Fibroblast of skin of left biceps (primary cell): ENCODE data around the gene OR2A1.
"Not testable (repeated sequence)": the region's sequence is repeated elsewhere in the genome, so short reads cannot be mapped to it uniquely, and the experiment has no call there.

ENCODE experiments used
- DNase-seq, 2 experiments: peaks; one replicate each; pipeline ENCODE4 v3.0.0-alpha.2; 2013; ENCODE audit warnings: low read depth in 2 of 2

Gene OR2A1, protein sequence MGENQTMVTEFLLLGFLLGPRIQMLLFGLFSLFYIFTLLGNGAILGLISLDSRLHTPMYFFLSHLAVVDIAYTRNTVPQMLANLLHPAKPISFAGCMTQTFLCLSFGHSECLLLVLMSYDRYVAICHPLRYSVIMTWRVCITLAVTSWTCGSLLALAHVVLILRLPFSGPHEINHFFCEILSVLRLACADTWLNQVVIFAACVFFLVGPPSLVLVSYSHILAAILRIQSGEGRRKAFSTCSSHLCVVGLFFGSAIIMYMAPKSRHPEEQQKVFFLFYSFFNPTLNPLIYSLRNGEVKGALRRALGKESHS

DNA sequence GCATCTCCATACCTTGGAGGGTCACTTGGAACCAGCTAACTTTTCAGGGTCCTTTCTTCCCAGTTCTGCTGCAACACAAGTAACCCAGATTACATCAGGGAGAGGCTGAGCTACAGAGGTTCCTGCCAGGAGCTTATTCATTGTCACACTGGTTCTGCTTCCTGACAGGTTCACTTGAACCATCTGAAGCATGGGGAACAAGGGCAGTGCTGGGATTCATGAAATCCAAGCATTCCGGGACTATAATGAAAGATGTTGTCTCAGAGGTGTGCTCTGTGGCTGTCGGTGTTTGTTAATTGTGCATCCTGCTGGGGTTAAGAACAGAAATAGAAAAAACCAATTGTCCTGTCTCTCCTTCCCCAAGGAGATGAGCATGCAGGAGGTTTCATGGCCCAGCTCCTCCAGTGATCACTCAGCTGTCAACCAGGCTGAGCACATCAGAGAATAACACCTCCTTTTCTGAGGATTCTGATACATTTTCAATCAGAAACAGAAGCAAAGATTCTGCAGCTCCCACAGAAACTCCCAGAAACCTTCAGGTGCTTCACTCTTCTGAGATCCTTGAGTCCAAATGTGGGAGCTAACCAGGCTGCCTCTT is at the start of gene OR2A1:
OR2A1 (plus strand) TSS at position 548 of the 598 bp plus-strand sequence. CDS start 5,706 bp downstream, outside the sequence.
- DNase-seq = not testable (repeated sequence)

DNA sequence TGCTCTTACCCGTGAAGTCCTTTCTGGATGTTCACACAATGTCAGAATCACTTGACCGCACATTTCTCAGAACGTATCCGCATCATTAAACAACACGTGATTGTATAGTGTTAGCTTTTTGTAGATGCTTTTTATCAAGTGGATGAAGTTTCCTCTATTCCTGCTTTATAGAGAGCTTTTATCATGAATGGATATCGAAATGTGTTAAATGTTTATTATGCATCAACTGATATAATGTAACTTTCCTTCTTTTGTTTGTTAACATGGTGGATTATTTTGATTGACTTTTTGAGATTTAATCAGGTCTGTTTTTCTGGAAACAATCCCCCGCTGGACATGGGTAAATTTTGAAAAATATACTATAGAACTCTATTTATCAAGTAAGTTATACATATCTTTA is 47.5 kb upstream of the OR2A1 start, which contains the start of gene OR2A7:
OR2A7 (minus strand) TSS at position 101 of the 400 bp plus-strand sequence. CDS start 5,164 bp downstream, outside the sequence.
- DNase-seq = not testable (repeated sequence)

DNA sequence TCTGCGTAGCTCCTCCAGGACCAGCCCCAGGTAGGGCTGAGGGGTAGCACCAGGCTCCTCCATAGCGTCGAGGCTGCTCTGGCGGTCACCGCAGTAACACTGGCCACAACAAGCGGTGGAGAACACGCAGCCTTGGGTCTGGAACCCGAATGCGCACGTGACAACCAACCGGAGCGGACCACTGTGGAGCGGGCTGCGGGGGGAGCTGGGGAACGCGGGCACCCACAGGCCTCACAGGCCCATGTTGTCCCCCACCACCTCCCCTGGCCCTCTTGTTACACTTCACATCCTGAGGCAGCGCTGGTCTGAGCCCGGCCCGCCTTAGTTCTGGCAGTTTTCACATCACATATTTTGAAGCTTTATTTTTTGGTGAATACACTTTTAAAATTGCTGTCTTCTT is 43.0 kb upstream of the OR2A1 start, which contains the start of gene CTAGE8:
CTAGE8 (minus strand) TSS at position 101 of the 400 bp plus-strand sequence; CDS start at position 63, 38 bp downstream.
- DNase-seq = not testable (repeated sequence)

DNA sequence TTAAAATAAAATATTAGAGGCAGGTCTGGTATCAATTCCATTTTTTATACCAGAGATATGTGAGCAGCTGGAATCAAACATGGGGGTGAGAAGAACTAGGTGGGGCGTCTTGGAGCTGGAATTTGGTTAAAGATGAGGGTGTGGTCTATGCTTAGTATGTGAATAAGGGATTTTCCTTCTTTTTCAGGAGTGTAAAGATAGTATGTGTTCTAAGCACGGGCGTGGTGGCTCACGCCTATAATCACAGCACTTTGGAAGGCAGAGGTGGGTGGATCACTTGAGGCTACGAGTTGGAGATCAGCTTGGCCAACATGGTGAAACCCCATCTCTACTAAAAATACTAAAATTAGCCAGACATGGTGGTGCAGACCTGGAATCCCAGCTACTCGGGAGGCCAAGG is 36.9 kb upstream of the OR2A1 start:
- DNase-seq = not testable (repeated sequence)

DNA sequence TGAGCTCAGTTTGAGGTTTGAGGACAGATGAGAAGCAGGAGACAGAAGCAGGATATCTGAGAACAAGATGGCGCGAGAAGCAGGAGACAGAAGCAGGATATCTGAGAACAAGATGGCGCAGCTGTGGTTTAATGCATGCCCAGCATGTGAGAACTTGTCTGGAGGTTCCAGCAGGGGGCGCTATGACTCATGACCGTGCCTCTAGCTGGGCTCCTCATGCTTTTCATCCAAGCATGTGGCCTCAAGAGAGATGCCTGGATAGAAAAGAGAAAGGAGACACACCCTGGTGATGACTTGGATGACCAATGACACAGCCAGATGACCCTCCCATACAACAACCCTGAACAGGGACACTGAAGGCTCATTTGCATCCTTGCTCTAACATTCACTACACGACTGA is 32.2 kb upstream of the OR2A1 start:
- DNase-seq = not testable (repeated sequence)

DNA sequence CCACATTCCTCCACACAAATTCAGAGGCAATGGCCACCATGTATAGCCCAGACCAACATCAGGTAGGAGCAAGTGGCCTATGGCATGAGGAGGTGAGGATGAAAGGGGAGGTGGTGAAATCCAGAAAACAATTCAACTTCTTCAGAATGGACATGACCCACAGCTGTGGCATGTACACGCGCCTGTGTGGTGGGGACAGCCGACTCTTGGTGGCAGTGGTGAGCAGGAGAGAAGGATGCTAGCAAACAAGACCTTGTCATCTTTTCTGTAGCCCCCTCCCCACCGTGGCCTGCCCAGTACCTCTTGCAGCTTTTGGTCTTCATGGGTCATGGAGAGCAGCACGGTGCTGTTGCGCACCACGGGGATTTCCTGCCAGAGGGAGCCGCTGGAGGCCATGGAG is 30.2 kb upstream of the OR2A1 start:
- DNase-seq = not testable (repeated sequence)

DNA sequence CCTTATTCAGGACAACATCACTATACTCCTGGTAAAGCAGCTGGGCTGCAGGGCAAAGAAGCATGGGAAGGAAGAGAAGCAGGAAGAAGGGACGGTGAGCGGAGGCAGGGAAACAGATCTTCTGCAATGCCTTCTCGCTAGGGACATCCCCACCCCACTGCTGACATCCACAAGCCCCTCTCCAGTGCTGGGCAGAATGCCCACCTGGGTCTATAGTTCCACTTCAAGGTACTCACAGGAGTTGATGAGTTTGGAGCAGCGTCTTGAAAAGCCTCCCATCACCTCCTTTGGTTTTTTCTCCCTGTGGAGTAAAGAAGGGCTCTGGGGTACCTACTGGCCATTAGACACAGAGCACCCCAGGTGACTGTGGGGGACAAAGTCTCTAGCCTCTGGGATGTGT is 29.7 kb upstream of the OR2A1 start:
- DNase-seq = not testable (repeated sequence)

DNA sequence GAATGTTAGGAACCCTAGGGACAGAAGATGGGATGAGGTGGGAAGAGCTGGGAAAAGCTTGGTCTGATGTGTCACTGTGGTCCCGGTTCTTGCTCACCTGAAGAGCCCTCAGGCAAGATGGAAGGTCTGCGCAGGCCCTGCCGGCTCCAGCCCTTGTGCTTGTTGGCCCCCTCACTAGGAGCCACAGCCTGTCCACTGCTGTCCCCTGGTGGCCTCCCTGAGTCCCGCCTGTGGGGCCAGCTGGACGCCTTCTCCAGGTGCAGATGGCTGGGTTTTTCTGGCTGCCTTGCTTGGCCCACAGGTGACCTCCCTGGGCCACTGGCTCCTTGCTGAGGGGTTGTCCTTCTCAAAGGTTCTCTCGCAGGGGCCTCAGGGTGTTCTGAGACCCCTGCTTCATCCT is 28.5 kb upstream of the OR2A1 start:
- not testable (repeated sequence) for DNase-seq

DNA sequence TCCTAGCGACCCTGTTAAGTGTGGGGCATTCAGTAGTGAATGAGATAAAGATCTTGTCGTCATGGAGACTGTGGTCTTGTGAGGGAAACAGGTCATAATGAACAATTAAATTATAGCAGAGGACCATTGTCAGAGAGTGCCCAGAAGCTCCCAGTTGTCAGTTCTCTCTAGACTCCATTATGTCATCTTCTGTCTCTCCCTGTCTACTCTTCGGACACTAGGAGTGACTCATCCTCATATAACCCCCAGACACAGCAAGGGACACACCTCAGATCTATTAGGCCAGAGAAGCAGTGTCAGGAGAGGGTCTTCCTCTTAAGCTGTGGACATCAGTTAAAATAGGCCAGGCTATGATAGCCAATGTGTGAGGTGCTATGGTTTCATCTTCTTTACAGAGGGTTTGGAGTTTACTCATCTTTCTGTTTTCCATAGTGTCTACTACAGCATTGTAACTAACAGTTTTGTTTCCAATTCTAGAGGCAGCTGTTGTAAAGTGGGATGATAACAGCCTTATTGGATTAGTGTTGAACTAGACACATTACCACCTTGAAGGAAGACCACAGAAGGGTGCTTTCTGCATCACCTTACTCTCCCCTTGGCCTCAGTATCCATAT is 24.9 kb upstream of the OR2A1 start:
- not testable (repeated sequence) for DNase-seq

DNA sequence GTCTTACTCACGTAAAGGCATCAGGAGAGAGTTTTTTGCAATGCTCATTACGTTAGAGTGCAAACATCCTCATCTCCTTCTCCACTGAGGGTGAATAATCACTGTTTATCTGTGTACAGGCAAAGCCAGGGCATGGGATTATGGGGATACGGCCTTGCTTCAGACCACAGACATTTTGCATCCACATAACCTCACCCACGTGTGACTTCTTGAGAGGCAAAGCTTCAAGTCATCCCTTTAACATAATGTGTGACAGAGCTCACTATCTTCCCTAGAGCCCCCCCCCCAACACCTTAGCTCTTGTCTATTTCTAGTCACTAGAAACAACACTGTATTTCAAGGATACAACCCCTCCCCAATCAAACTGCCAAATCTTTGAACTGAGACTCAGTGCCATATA is 20.6 kb upstream of the OR2A1 start:
- DNase-seq = not testable (repeated sequence)

DNA sequence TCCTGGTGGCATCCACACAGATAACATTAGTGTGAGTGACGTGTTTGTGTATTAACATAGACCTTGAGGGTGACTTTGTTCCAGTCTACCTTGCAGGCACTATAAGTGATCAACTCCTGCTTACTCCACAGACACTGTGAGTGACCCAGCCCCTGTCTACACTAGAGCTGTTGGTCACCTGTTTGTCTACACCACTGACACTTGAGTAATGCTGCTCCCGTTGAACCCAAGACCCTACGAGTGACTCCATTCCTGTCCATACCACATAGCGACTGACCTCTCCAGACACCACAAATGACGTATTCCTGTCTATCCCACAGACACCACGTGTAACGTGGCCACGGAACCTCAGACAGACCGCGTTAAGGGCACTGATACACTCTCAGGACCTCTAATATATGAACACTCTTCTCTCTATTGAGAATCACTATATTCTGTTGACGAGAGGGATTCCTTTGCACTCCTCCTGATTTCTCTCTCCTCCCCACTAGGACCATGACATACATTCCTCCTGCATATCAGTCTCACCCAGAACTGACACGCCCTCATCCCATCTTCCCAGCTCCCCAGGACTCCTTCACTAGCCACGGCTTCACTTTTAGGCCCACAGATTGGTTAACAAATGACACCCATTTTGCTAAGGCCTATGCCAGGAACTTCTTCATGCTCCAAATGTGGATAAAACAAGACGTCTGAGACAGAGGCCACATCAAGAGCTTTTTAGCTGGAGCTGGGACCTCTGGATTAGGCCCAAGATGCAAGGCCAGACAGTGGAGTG is 19.6 kb upstream of the OR2A1 start:
- DNase-seq = not testable (repeated sequence)

DNA sequence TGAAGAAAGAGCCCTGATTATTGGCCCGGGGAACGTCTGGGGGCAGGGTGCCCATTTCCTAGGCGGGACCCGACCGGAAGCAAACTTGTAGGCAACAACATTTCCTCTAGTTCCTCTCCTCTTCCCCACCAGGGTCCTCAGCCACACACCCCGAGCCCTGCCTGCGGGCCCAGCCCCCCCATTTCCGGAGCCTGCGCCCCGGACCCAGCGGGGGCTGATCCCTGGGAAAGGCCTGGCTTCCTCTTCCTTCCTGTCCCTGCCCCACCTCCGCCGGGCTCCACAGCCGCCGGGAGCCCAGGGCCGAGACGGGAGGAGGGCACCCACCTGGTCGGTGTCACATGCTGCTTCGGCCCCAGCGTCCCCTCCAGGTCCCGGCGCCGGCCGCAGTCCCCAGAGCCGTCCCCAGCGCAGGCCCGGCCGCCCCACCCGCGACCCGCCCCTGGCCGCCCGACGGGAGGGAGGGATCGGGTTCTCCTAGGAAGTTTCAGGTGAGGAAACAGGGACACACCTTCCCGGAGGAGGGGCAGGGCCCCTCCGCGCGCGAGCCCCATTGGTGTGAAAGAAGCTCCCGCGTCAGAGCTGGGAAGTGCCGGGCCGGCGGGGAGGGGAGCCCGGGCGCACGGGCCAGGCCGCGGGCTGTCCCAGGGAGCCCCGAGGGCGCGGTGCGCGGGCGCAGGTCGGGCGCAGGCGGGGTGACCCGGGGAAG is 18.3 kb upstream of the OR2A1 start:
- DNase-seq = not testable (repeated sequence)

DNA sequence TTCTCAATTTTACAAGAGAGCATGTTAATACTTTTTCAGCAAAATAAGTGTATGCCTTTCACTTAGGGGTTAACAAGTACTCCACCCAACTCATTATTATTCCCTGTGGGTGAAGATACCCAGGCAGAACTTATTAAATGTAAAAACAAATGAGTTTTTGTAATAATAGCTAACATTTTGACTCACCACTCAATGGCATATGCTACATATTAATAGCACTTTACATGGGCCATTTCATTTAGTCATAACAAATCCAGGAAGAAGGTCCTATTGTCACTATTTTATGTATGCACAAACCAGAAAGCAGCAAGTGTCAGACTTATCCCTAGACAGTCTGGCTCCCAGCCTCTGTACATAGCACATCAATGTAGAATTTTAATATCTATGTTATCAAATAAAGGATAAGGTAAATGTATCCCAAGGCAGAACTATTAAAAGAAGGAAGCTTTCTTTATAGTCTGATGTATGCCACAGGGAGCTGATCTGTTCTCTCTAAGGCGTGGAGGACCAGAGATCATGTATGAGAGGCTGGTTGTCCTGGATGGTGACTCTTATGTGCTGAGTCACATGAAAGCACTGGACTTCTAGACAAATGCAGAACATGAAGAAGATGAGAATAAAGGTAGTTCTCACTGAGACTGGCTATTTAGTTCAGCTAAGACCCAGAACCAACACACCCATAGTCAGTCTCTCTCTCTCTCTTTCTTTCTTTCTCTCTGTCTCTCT is 9.5 kb upstream of the OR2A1 start:
- not testable (repeated sequence) for DNase-seq

DNA sequence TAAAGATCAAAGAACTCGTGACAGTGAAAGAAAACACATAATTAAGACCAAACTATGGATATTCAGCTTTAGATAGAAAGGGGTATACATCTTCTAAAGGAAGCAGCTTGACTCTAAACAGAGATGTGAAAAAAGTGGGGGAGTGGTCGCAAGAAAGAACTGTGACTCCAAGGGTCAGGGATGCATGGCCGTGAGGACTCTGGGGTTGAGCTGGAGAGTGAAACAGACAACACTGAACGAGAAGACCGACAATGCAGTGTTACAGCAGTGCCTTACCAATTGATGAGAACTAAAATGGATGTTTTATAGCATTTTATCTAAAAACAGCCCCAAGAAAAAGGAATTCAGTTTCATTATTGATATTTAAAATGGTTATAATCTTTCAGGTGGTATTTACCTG is 8.6 kb upstream of the OR2A1 start:
- not testable (repeated sequence) for DNase-seq

DNA sequence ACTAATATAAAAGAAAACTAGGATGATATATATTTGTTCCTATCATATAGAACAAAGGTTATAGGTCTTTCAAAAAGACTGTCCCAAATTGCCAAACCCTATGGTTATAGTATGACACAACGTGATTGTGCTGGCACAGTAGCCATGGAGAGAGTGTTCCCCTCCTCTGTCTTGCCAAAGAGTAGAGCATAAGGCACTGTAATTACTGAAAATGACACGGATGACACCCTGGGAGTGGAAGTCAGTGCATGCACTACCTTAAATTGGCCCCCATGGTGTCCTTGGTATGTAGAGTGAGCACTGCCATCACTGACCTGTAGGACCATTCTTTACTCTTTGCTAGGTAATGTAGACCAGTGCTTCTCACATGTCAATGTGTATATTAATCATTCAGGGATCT is 7.1 kb upstream of the OR2A1 start:
- not testable (repeated sequence) for DNase-seq

DNA sequence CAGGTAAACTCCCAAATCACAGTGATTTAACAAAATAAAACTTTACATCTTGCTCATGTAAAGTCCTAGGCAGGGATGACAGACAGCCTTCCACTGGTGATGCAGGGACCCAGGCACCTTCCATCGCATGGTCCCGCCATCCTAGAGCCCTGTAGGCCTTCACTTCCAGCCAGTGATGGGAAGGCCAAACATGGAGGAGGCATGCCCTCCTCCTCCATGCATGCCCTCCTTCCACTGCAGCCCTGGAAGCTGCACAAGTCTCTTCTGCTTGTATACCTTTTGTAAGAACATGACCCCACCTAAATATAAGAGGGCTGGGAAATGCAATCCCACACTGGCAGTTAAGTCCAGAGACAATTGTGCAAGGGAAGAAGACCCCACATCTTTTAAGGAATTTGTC is 2.5 kb upstream of the OR2A1 start:
- DNase-seq = not testable (repeated sequence)

DNA sequence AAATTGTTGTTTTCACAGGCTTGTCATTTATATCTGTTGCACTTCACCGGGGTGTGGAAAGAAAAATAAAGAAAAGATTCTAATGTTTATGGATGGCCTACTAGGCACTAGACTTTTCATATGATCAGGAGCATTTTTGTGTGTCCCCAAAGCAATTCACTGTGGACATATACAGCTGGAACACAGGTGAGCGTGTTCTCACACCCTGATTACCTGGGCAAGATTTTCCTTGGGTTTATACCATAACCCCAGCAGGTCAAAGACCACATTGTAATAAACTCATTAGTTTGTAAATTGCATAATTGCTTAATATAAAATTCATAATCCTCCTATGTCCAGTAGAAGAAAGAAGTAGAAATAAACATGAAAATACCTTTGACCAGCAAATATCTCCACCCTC is 1.0 kb upstream of the OR2A1 start:
- DNase-seq = not testable (repeated sequence)

DNA sequence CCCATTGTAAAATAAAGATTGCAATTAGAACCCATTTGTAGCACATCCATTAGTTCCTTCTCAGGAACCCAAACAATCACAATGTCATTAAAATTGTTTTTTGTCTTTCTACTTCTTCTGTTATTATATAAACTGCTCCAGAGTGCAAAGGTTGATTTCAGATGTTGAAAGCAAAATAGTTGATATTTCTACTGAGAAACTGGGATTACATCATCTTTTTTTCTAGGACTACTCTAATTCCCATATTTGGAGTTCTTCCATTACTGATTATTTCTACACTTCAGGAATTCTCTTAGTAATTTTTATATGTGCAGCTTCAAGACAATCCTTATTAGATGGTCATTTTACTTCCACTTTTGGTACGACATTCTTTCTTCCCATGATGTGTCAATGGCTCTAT is 5.3 kb downstream of the OR2A1 start:
- DNase-seq = not testable (repeated sequence)

DNA sequence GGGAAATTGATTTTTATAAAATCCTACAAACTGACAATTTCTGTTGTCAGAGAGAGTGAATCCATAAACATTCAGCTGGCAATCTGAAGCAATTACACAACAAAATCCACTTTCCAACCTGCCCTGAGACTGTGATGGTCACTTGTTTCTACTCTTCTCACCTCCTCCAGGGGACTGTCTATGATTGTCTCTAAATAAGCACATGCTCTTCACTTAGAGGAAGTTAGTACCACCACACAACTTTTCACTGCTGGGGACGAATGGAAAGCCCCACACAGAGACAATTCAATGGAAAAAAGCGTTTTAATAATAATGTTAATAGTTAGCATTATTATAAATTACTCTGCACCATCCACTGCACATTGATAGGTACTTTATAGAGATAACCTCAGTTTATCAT is 7.3 kb downstream of the OR2A1 start:
- DNase-seq = not testable (repeated sequence)

DNA sequence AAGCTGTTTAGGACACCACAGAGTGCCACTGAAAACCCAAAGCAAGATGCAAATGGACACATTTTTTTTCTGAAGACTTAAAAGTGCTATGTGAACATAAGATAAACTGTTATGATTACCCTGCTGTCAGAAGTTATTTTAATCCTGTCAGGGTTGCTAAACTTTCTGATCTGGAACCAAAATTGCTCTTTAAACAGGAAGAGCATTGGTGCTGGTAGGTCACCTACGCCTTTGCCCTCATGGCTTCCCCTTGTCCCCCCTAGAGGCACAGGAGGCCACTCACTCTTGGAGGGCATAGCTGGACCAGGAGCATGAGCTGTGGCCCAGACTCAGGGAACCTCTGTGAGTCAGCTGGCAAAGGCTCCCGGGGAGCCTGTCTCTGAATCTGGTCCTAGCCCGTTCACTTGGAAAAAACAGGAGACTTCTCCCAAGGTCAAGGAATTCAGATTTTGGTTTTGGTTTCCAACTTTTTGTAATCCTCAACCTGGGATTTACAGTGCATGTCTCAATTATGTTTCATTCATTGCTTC is 9.5 kb downstream of the OR2A1 start:
- not testable (repeated sequence) for DNase-seq
